ENCODE data around the gene OR2A7.
"Not testable (repeated sequence)": the region's sequence is repeated elsewhere in the genome, so short reads cannot be mapped to it uniquely, and the experiment has no call there.

Gene OR2A7

GRCh38 chr7:144264692-144265091 is at the start of gene OR2A7:
TSS of gene OR2A7 (minus strand) at chr7:144264792. CDS start at chr7:144259628, 5,164 bp downstream.
- DNase-seq (ENCODE audit: low spot score) = not testable (repeated sequence)

DNA sequence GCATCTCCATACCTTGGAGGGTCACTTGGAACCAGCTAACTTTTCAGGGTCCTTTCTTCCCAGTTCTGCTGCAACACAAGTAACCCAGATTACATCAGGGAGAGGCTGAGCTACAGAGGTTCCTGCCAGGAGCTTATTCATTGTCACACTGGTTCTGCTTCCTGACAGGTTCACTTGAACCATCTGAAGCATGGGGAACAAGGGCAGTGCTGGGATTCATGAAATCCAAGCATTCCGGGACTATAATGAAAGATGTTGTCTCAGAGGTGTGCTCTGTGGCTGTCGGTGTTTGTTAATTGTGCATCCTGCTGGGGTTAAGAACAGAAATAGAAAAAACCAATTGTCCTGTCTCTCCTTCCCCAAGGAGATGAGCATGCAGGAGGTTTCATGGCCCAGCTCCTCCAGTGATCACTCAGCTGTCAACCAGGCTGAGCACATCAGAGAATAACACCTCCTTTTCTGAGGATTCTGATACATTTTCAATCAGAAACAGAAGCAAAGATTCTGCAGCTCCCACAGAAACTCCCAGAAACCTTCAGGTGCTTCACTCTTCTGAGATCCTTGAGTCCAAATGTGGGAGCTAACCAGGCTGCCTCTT is 47.4 kb upstream of the OR2A7 start, which contains the start of gene OR2A1:
OR2A1 (plus strand) TSS at position 548 of the 598 bp plus-strand sequence. CDS start 5,706 bp downstream, outside the sequence.
- not testable (repeated sequence) for DNase-seq (ENCODE audit: low spot score)

GRCh38 chr7:144311218-144311617 is 46.6 kb upstream of the OR2A7 start:
- DNase-seq (ENCODE audit: low spot score) = not testable (repeated sequence)

DNA sequence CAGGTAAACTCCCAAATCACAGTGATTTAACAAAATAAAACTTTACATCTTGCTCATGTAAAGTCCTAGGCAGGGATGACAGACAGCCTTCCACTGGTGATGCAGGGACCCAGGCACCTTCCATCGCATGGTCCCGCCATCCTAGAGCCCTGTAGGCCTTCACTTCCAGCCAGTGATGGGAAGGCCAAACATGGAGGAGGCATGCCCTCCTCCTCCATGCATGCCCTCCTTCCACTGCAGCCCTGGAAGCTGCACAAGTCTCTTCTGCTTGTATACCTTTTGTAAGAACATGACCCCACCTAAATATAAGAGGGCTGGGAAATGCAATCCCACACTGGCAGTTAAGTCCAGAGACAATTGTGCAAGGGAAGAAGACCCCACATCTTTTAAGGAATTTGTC is 45.1 kb upstream of the OR2A7 start:
- not testable (repeated sequence) for DNase-seq (ENCODE audit: low spot score)

- not testable (repeated sequence) for DNase-seq (ENCODE audit: low spot score)
Measured at GRCh38 chr7:144305156-144305555, 40.6 kb upstream of the OR2A7 start.

DNA sequence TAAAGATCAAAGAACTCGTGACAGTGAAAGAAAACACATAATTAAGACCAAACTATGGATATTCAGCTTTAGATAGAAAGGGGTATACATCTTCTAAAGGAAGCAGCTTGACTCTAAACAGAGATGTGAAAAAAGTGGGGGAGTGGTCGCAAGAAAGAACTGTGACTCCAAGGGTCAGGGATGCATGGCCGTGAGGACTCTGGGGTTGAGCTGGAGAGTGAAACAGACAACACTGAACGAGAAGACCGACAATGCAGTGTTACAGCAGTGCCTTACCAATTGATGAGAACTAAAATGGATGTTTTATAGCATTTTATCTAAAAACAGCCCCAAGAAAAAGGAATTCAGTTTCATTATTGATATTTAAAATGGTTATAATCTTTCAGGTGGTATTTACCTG is 39.0 kb upstream of the OR2A7 start:
- DNase-seq (ENCODE audit: low spot score) = not testable (repeated sequence)

DNA sequence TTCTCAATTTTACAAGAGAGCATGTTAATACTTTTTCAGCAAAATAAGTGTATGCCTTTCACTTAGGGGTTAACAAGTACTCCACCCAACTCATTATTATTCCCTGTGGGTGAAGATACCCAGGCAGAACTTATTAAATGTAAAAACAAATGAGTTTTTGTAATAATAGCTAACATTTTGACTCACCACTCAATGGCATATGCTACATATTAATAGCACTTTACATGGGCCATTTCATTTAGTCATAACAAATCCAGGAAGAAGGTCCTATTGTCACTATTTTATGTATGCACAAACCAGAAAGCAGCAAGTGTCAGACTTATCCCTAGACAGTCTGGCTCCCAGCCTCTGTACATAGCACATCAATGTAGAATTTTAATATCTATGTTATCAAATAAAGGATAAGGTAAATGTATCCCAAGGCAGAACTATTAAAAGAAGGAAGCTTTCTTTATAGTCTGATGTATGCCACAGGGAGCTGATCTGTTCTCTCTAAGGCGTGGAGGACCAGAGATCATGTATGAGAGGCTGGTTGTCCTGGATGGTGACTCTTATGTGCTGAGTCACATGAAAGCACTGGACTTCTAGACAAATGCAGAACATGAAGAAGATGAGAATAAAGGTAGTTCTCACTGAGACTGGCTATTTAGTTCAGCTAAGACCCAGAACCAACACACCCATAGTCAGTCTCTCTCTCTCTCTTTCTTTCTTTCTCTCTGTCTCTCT is 38.1 kb upstream of the OR2A7 start:
- not testable (repeated sequence) for DNase-seq (ENCODE audit: low spot score)

- DNase-seq (ENCODE audit: low spot score) = not testable (repeated sequence)
Measured at GRCh38 chr7:144293794-144294499, 29.4 kb upstream of the OR2A7 start.

DNA sequence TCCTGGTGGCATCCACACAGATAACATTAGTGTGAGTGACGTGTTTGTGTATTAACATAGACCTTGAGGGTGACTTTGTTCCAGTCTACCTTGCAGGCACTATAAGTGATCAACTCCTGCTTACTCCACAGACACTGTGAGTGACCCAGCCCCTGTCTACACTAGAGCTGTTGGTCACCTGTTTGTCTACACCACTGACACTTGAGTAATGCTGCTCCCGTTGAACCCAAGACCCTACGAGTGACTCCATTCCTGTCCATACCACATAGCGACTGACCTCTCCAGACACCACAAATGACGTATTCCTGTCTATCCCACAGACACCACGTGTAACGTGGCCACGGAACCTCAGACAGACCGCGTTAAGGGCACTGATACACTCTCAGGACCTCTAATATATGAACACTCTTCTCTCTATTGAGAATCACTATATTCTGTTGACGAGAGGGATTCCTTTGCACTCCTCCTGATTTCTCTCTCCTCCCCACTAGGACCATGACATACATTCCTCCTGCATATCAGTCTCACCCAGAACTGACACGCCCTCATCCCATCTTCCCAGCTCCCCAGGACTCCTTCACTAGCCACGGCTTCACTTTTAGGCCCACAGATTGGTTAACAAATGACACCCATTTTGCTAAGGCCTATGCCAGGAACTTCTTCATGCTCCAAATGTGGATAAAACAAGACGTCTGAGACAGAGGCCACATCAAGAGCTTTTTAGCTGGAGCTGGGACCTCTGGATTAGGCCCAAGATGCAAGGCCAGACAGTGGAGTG is 28.0 kb upstream of the OR2A7 start:
- not testable (repeated sequence) for DNase-seq (ENCODE audit: low spot score)

DNA sequence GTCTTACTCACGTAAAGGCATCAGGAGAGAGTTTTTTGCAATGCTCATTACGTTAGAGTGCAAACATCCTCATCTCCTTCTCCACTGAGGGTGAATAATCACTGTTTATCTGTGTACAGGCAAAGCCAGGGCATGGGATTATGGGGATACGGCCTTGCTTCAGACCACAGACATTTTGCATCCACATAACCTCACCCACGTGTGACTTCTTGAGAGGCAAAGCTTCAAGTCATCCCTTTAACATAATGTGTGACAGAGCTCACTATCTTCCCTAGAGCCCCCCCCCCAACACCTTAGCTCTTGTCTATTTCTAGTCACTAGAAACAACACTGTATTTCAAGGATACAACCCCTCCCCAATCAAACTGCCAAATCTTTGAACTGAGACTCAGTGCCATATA is 27.0 kb upstream of the OR2A7 start:
- DNase-seq (ENCODE audit: low spot score) = not testable (repeated sequence)

- DNase-seq (ENCODE audit: low spot score) = not testable (repeated sequence)
Measured at GRCh38 chr7:144287171-144287784, 22.7 kb upstream of the OR2A7 start.

DNA sequence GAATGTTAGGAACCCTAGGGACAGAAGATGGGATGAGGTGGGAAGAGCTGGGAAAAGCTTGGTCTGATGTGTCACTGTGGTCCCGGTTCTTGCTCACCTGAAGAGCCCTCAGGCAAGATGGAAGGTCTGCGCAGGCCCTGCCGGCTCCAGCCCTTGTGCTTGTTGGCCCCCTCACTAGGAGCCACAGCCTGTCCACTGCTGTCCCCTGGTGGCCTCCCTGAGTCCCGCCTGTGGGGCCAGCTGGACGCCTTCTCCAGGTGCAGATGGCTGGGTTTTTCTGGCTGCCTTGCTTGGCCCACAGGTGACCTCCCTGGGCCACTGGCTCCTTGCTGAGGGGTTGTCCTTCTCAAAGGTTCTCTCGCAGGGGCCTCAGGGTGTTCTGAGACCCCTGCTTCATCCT is 19.1 kb upstream of the OR2A7 start:
- not testable (repeated sequence) for DNase-seq (ENCODE audit: low spot score)

DNA sequence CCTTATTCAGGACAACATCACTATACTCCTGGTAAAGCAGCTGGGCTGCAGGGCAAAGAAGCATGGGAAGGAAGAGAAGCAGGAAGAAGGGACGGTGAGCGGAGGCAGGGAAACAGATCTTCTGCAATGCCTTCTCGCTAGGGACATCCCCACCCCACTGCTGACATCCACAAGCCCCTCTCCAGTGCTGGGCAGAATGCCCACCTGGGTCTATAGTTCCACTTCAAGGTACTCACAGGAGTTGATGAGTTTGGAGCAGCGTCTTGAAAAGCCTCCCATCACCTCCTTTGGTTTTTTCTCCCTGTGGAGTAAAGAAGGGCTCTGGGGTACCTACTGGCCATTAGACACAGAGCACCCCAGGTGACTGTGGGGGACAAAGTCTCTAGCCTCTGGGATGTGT is 17.9 kb upstream of the OR2A7 start:
- DNase-seq (ENCODE audit: low spot score) = not testable (repeated sequence)

DNA sequence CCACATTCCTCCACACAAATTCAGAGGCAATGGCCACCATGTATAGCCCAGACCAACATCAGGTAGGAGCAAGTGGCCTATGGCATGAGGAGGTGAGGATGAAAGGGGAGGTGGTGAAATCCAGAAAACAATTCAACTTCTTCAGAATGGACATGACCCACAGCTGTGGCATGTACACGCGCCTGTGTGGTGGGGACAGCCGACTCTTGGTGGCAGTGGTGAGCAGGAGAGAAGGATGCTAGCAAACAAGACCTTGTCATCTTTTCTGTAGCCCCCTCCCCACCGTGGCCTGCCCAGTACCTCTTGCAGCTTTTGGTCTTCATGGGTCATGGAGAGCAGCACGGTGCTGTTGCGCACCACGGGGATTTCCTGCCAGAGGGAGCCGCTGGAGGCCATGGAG is 17.4 kb upstream of the OR2A7 start:
- not testable (repeated sequence) for DNase-seq (ENCODE audit: low spot score)

DNA sequence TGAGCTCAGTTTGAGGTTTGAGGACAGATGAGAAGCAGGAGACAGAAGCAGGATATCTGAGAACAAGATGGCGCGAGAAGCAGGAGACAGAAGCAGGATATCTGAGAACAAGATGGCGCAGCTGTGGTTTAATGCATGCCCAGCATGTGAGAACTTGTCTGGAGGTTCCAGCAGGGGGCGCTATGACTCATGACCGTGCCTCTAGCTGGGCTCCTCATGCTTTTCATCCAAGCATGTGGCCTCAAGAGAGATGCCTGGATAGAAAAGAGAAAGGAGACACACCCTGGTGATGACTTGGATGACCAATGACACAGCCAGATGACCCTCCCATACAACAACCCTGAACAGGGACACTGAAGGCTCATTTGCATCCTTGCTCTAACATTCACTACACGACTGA is 15.4 kb upstream of the OR2A7 start:
- not testable (repeated sequence) for DNase-seq (ENCODE audit: low spot score)

- DNase-seq (ENCODE audit: low spot score) = not testable (repeated sequence)
Measured at GRCh38 chr7:144275281-144275680, 10.7 kb upstream of the OR2A7 start.

DNA sequence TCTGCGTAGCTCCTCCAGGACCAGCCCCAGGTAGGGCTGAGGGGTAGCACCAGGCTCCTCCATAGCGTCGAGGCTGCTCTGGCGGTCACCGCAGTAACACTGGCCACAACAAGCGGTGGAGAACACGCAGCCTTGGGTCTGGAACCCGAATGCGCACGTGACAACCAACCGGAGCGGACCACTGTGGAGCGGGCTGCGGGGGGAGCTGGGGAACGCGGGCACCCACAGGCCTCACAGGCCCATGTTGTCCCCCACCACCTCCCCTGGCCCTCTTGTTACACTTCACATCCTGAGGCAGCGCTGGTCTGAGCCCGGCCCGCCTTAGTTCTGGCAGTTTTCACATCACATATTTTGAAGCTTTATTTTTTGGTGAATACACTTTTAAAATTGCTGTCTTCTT is 4.6 kb upstream of the OR2A7 start, which contains the start of gene CTAGE8:
CTAGE8 (minus strand) TSS at position 101 of the 400 bp plus-strand sequence; CDS start at position 63, 38 bp downstream.
- DNase-seq (ENCODE audit: low spot score) = not testable (repeated sequence)

GRCh38 chr7:144262128-144262527 is 2.5 kb downstream of the OR2A7 start:
- DNase-seq (ENCODE audit: low spot score) = not testable (repeated sequence)

DNA sequence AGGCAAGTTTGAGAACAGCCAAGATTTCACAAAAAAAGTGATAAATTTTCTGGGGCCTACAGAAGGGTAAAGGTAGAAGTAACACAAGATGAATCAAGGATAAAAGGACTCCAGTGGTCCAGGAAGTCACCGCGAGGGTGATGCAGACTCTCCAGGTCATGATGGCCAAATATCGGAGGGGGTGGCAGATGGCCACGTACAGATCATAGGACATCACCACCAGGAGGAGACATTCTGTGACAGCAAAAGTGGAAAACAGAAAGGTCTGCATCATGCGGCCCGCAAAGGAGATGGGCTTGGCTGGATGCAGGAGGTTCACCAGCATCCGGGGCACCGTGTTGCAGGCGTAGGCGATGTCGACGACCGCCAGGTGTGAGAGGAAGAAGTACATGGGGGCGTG is 5.5 kb downstream of the OR2A7 start:
- DNase-seq (ENCODE audit: low spot score) = not testable (repeated sequence)

- DNase-seq (ENCODE audit: low spot score) = no peak
Measured at GRCh38 chr7:144256112-144256511, 8.5 kb downstream of the OR2A7 start.

DNA sequence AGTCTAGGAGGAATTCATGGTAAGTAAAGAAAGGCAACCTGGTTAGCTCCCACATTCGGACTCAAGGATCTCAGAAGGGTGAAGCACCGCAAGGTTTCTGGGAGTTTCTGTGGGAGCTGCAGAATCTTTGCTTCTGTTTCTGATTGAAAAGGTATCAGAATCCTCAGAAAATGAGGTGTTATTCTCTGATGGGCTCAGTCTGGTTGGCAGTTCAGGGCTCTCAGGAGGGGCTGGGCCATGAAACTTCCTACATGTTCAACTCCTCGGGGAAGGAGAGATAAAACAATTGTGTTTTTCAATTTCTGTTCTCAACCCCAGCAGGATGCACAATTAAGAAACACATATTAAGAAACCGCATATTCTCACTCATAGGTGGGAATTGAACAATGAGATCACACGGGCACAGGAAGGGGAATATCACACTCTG is 9.1 kb downstream of the OR2A7 start:
- no peak for DNase-seq (ENCODE audit: low spot score)

All from activated CD4-positive, alpha-beta T cell treated with anti-CD3 and anti-CD28 coated beads, Interleukin-2, Interleukin-4, amounts not matched to agents 100 ng/mL and 50 ng/mL, durations not matched to agents 16 hours and 8 hours (primary cell).